AG04450 (cell line): Measurements from ENCODE around the gene RAP2A. TPM values are rescaled to one million over a fixed set of nuclear protein-coding genes. Genes with fewer than 3 reads are reported as not detected.

Source experiments
- CTCF ChIA-PET: fragments of 300-600, 350-600 bp; formaldehyde crosslinking; extraction: SDS; loops from one replicate; lab custom pipeline; 2022; ENCODE audit warnings: antibody characterized with exemption, inconsistent platforms; lab: Charles Lee
- POLR2A ChIA-PET: fragments of 350-600 bp; formaldehyde crosslinking; extraction: SDS; loops from one replicate; lab custom pipeline; 2021; ENCODE audit warnings: antibody characterized with exemption, inconsistent platforms; lab: Yijun Ruan, JAX
- DNase-seq: peaks from one replicate; pipeline ENCODE4 v3.0.0-alpha.2; 2011; ENCODE audit warnings: low read depth, low spot score
- H3K27ac ChIP-seq: one replicate; pipeline ENCODE4 v1.5.1; 2012; ENCODE audit warnings: low read depth, low read length, control low read depth
- H3K27me3 ChIP-seq: one replicate; pipeline ENCODE4 v1.6.0; 2012; ENCODE audit warnings: low read length; ENCODE audit not compliant: control insufficient read depth, insufficient read depth
- H3K4me3 ChIP-seq: 2 replicates; pipeline ENCODE4 v1.5.1; 2011; ENCODE audit warnings: mild to moderate bottlenecking, low read depth, low read length, control low read depth
- H3K9me3 ChIP-seq: 2 replicates; pipeline ENCODE4 v1.5.1; 2012; ENCODE audit warnings: low read length; ENCODE audit not compliant: control insufficient read depth, insufficient read depth
- polyA minus RNA-seq: library from RNA; depleted of rRNA, polyadenylated mRNA; stranded (reverse); fragments of >200 nt; gene quantifications from 2 replicates; pipeline ENCODE4 v1.2.3, GENCODE V29; 2011; rRNA and poly(A)+ RNA removed
- polyA plus RNA-seq: library from polyadenylated mRNA; depleted of rRNA; stranded (reverse); fragments of >200 nt; gene quantifications from 2 replicates; pipeline ENCODE4 v1.2.3, GENCODE V29; 2011; rRNA removed
- TF ChIP-seq, protein P1 (sequence below): IDR thresholded peaks from 2 replicates; pipeline ENCODE4 v1.5.1; 2011; ENCODE audit warnings: low read depth, low read length, control low read depth, inconsistent platforms

The RAP2A gene
- 17.5 and 21.5 TPM in 2 replicates for polyA plus RNA-seq
- 39.2 and 44.0 TPM in 2 replicates for polyA minus RNA-seq

DNA sequence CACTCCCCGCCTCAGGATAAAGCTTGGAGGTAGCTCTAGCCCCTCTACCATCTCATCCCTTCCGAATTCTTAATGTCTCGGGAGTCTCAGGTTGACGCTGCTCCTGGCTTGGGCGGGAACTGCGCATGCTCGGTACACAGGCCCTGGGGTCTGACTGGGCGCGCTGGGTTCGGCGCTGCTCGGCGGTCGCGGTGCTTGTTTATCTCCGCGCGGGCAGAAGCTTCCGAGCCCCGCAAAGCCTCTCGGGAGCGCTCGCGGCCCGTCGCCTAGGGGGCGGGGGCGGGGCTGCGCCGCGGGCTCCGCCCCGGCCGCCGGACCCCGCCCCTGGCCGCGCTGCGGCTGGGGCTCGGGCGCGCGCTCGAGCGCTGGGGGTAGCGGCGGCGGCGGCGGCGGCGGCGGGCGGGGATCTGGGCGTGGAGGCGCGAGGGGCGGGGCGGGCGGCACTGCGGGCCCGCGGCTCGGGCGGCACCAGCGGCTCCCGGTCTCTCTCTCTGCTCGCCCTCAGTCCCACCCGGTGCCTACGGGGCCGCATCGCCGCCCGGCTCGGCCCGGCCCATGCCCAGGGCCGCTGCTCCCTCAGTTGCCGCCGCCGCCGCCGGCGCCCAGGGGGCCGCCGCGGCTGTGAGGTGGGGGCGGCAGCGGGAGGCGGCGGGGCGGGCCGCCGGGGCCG, at the start of gene RAP2A:
Gene RAP2A, plus strand, starts transcription at position 443 of the 670 bp plus-strand sequence. CDS start 302 bp downstream, outside the sequence.
- ChIA-PET POLR2A (interaction anchor here (0.6 to 1.9 kb wide), 13 partner anchors 25 to 322 kb away, joined by 3 to 13 read pairs (median 4); partner anchors contain the start of gene MBNL2), CTCF (interaction anchor here (0.8 to 3.3 kb wide), 6 partner anchors 139 to 416 kb away, joined by 3 to 21 read pairs (median 5); no protein-coding TSS in a partner anchor)
- Histone ChIP-seq H3K4me3 (peak within 1 kb of the TSS; percentile 88), H3K9me3 (no peaks in the 10 kb centered on the region), H3K27ac (peak within 1 kb of the TSS; percentile 100), H3K27me3 (no peaks in the 10 kb centered on the region)
- peak; percentile 84 for DNase-seq
- TF ChIP-seq, protein P1, sequence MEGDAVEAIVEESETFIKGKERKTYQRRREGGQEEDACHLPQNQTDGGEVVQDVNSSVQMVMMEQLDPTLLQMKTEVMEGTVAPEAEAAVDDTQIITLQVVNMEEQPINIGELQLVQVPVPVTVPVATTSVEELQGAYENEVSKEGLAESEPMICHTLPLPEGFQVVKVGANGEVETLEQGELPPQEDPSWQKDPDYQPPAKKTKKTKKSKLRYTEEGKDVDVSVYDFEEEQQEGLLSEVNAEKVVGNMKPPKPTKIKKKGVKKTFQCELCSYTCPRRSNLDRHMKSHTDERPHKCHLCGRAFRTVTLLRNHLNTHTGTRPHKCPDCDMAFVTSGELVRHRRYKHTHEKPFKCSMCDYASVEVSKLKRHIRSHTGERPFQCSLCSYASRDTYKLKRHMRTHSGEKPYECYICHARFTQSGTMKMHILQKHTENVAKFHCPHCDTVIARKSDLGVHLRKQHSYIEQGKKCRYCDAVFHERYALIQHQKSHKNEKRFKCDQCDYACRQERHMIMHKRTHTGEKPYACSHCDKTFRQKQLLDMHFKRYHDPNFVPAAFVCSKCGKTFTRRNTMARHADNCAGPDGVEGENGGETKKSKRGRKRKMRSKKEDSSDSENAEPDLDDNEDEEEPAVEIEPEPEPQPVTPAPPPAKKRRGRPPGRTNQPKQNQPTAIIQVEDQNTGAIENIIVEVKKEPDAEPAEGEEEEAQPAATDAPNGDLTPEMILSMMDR, result no peak

DNA sequence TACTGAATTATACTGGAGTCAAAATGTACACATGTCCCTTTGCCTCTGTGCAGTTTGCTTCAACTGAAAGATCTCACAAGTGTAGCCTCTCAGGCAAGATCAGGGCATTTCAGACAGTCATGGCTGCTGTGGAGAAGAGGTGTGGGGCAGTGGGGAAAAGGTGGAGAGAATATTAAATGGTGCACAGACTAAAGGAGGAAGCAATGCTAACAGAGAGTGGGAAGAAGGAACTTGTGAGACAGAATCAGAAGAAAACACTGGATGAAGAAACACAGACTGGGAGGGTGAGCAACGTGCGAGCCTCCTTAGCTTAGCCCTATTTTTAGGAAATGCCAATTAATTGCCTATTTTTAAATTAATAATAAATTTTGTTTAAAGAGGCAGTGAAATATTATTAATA, 49.6 kb upstream of the RAP2A start:
- H3K4me3 ChIP-seq, result no peak overlapping the region
- TF ChIP-seq, protein P1, result no peak
- no peak overlapping the region for H3K27ac ChIP-seq
- POLR2A ChIA-PET, result no interaction called here
- no peaks in the 10 kb centered on the region for H3K9me3 ChIP-seq
- DNase-seq, result no peak
- CTCF ChIA-PET, result interaction anchor here (1.8 kb wide), 1 partner anchor 273 kb away, joined by 6 read pairs; no protein-coding TSS in a partner anchor
- no peaks in the 10 kb centered on the region for H3K27me3 ChIP-seq

DNA sequence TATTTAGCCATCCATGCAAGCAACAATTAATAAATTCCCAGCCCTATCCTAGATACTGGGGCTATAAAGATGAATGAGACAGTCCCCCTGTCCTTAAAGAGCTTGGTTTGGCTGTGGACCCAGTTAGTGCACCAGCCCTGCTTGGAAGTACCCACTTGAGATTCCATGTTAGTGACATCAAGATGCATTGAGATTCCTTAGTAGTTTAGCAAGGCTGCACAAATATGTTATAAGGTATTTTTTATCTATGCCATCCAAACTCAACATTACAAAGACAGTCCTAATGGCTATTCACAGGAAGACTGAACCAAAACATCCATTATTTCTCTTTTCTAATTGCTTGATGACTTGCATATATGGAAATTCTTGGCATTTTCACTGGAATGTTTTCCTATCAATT, 48.8 kb upstream of the RAP2A start:
- no peaks in the 10 kb centered on the region for H3K27me3 ChIP-seq
- ChIA-PET POLR2A (no interaction called here), CTCF (interaction anchor here (1.8 to 2.6 kb wide), 3 partner anchors 274 to 367 kb away, joined by 6 to 11 read pairs (median 7); no protein-coding TSS in a partner anchor)
- H3K27ac ChIP-seq, result no peak overlapping the region
- H3K9me3 ChIP-seq, result no peaks in the 10 kb centered on the region
- H3K4me3 ChIP-seq, result no peak overlapping the region
- no peak for DNase-seq
- TF ChIP-seq, protein P1, result no peak

DNA sequence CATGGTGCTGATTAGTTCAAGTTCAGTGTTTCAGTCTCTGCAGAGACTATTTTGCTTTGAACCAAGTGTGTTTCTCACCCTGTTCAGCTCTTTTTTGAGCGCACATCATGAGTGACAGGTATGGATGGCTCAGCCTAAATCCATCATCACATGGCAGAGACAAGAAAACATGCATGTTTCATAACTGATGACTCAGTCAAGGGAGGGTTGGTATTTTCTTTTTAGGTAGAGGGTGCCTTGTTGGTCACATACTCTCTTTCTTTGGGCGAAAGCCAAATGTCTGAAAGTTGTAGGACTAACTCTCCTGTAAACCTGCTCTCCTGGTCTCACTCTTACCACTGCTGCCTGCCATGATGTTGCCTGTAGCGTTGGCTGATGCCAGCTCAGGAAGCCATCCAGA, 48.1 kb upstream of the RAP2A start:
- TF ChIP-seq, protein P1, result no peak
- H3K4me3 ChIP-seq, result no peak overlapping the region
- CTCF ChIA-PET, result interaction anchor here (1.2 to 2.6 kb wide), 4 partner anchors 189 to 368 kb away, joined by 3 to 11 read pairs (median 6); no protein-coding TSS in a partner anchor
- no peaks in the 10 kb centered on the region for H3K27me3 ChIP-seq
- no peak overlapping the region for H3K27ac ChIP-seq
- DNase-seq, result no peak
- POLR2A ChIA-PET, result no interaction called here
- H3K9me3 ChIP-seq, result no peaks in the 10 kb centered on the region
